Activated CD8-positive, alpha-beta T cell treated with anti-CD3 and anti-CD28 coated beads for 36 hours (primary cell): ENCODE results near the gene CCDC137. TPM values are rescaled to one million over a fixed set of nuclear protein-coding genes. Genes with fewer than 3 reads are reported as not detected.

Experiments
- ATAC-seq: fragments of 200-7000 bp; cut with Tn5 transposase; one replicate; pipeline ENCODE4 v1.10.0; 2021; ENCODE audit warnings: mild to moderate bottlenecking, moderate library complexity
- CTCF ChIA-PET: fragments of 350-600 bp; sonication (Branson Sonifier 250); formaldehyde crosslinking; loops from one replicate; lab custom pipeline; 2021; ENCODE audit warnings: antibody characterized with exemption; lab: Charles Lee
- POLR2A ChIA-PET: fragments of 350-600 bp; sonication (Branson Sonifier 250); formaldehyde crosslinking; loops from one replicate; lab custom pipeline; 2021; ENCODE audit warnings: antibody characterized with exemption; lab: Charles Lee
- DNase-seq: peaks from one replicate; pipeline ENCODE4 v3.0.0-alpha.2; 2020
- H3K27ac Mint-ChIP-seq: one replicate; pipeline ENCODE4 v1.8.0; 2021; ENCODE audit warnings: mild to moderate bottlenecking, mixed read lengths
- H3K27me3 Mint-ChIP-seq: one replicate; pipeline ENCODE4 v1.8.0; 2021; ENCODE audit warnings: mixed read lengths
- H3K36me3 Mint-ChIP-seq: one replicate; pipeline ENCODE4 v1.8.0; 2021; ENCODE audit warnings: low read depth, mixed read lengths
- H3K4me1 Mint-ChIP-seq: one replicate; pipeline ENCODE4 v1.8.0; 2021; ENCODE audit warnings: low read depth, mixed read lengths
- H3K4me3 Mint-ChIP-seq: one replicate; pipeline ENCODE4 v1.8.0; 2021; ENCODE audit warnings: mild to moderate bottlenecking, moderate library complexity, mixed read lengths
- H3K9me3 Mint-ChIP-seq: one replicate; pipeline ENCODE4 v1.8.0; 2021; ENCODE audit warnings: mixed read lengths
- intact Hi-C: fragments of 100-400 bp; cut with micrococcal nuclease; formaldehyde crosslinking; loops from one replicate; pipeline ENCODE4 v1.10.0; 2022
- total RNA-seq, 2 experiments: library from RNA; stranded (reverse); gene quantifications; one replicate each; pipeline ENCODE4 v1.2.3, GENCODE V29; 2021
- TF ChIP-seq, protein P1 (sequence below): fragments of 200-600 bp; IDR thresholded peaks from one replicate; pipeline ENCODE4 v1.8.0; 2022; ENCODE audit warnings: antibody characterized with exemption, mild to moderate bottlenecking

Gene CCDC137
- total RNA-seq, 2 experiments from 2014 or later = 34.1 to 37.2 TPM

DNA sequence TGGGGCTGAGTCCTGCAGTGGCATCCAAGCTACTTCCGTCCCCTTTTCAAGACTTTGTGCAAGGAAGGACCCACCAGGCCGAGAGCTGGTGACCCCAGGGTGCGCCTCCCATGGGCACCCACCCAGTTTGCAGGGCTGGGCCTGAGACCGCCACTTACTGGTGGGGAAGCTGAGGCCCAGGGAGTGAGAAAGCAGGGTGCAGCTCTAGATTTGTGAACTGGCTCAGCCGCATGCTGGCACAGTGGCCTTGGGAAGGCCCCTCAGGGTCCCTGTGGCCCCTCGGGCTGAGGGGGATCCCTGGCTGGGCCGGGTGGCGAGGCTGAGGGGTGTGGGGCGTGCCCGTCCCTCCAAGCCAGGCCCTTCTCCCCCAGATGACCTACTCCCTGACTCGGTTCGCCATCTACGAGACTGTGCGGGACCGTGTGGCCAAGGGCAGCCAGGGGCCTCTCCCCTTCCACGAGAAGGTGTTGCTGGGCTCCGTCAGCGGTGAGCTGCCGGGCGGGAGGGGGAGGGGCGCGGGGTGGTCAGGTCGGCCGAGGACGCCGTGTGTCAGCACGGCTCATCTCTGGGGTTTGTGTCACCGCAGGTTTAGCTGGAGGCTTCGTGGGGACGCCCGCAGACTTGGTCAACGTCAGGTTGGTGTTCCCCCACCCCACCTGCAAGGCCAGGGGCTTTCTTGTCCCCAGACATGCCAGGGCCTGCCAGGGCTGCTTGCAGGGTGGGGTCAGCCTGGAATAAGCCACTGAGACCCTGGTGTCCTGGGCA, 48.8 kb downstream of the CCDC137 start:
- Mint-ChIP-seq H3K4me1 (peaks cover 22% of the 10 kb centered on the region), H3K9me3 (no peaks in the 10 kb centered on the region), H3K27me3 (no peaks in the 10 kb centered on the region), H3K27ac (no peak overlapping the region), H3K36me3 (peaks cover 7% of the 10 kb centered on the region), H3K4me3 (no peak overlapping the region)
- CTCF ChIA-PET = interaction anchor here (1.3 kb wide), 1 partner anchor 10 kb away, joined by 3 read pairs; no protein-coding TSS in a partner anchor
- ATAC-seq (no peak), DNase-seq (no peak)
- POLR2A ChIA-PET = interaction anchor here (0.9 to 4.3 kb wide), 3 partner anchors 11 to 30 kb away, joined by 3 to 40 read pairs (median 4); partner anchors contain the start of gene MRPL12
- intact Hi-C loops = no loop called here
- TF ChIP-seq, protein P1, sequence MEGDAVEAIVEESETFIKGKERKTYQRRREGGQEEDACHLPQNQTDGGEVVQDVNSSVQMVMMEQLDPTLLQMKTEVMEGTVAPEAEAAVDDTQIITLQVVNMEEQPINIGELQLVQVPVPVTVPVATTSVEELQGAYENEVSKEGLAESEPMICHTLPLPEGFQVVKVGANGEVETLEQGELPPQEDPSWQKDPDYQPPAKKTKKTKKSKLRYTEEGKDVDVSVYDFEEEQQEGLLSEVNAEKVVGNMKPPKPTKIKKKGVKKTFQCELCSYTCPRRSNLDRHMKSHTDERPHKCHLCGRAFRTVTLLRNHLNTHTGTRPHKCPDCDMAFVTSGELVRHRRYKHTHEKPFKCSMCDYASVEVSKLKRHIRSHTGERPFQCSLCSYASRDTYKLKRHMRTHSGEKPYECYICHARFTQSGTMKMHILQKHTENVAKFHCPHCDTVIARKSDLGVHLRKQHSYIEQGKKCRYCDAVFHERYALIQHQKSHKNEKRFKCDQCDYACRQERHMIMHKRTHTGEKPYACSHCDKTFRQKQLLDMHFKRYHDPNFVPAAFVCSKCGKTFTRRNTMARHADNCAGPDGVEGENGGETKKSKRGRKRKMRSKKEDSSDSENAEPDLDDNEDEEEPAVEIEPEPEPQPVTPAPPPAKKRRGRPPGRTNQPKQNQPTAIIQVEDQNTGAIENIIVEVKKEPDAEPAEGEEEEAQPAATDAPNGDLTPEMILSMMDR = no peak

DNA sequence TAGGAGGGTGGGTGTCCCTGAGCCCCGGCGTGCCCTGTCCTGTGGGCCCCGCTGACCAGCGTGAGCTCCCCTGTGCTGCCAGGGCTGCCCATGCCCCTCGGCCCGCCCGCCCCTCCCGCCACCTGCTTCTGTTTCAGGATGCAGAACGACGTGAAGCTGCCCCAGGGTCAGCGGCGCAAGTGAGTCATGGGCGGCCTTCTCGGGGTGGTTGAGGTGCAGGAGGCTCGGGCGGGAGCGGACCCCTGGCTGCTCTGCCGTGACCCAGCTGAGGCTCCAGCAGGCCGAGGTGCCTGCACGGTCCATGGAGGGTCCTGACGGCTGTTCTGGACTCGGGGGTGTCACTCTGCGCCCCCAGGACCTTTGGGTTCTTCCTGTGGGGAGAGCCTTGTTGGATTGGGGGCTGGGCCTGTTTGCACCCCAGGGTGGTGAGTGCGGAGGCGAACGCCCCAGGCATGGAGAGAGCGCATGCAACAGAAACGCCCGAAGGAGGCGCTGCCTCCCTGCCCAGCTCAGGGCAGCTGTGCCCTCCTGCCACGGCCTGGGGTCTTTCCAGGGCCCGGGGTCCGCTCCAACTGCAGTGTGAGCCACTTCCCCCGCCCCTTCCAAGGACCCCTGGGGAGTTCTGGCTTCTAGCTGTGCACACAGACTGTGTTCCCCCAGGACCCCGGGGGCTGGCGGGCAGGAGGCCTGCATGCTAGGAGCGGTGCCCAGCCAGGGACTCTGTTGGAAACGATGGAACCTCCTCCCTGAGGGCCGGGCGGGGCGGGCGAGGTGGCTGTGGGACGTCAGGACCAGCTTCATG, 49.5 kb downstream of the CCDC137 start:
- CTCF ChIA-PET = interaction anchor here (1.3 kb wide), 1 partner anchor 9 kb away, joined by 3 read pairs; no protein-coding TSS in a partner anchor
- intact Hi-C loops = no loop called here
- no peak for DNase-seq

DNA sequence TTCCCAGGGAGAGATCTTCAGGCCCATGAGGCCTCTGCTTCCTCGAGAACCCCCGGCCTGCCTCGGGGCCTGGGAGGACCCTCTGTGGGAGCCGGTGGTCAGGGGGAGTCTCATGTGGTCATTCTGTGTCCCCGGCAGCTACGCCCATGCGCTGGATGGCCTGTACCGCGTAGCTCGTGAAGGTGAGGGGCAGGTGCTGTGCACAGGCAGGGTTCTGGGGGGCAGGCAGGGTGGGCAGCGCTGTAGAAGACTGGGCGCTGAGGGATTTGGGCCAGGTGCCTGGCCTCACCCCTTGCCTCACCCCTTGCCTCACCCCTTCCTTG, 50.1 kb downstream of the CCDC137 start:
- H3K9me3 Mint-ChIP-seq = no peaks in the 10 kb centered on the region
- H3K27ac Mint-ChIP-seq = no peak overlapping the region
- peaks cover 10% of the 10 kb centered on the region for H3K4me1 Mint-ChIP-seq
- intact Hi-C loops = no loop called here
- no peak for DNase-seq
- no peak for ATAC-seq
- POLR2A ChIA-PET = interaction anchor here (1.3 kb wide), 1 partner anchor 9 kb away, joined by 3 read pairs; no protein-coding TSS in a partner anchor
- CTCF ChIA-PET = interaction anchor here (1.3 kb wide), 1 partner anchor 9 kb away, joined by 3 read pairs; no protein-coding TSS in a partner anchor
- H3K4me3 Mint-ChIP-seq = no peak overlapping the region
- TF ChIP-seq, protein P1 = no peak
- peaks cover 7% of the 10 kb centered on the region for H3K36me3 Mint-ChIP-seq
- no peaks in the 10 kb centered on the region for H3K27me3 Mint-ChIP-seq

More for the DNA sequence above, 49.5 kb downstream of the CCDC137 start:
- Mint-ChIP-seq H3K27me3 (no peaks in the 10 kb centered on the region), H3K4me3 (no peak overlapping the region), H3K36me3 (peaks cover 7% of the 10 kb centered on the region), H3K4me1 (peaks cover 14% of the 10 kb centered on the region), H3K27ac (no peak overlapping the region), H3K9me3 (no peaks in the 10 kb centered on the region)
- POLR2A ChIA-PET = interaction anchor here (1.3 to 4.3 kb wide), 2 partner anchors 10 to 12 kb away, joined by 3 to 40 read pairs; partner anchors contain the start of gene MRPL12
- no peak for ATAC-seq
- TF ChIP-seq, protein P1 = no peak

DNA sequence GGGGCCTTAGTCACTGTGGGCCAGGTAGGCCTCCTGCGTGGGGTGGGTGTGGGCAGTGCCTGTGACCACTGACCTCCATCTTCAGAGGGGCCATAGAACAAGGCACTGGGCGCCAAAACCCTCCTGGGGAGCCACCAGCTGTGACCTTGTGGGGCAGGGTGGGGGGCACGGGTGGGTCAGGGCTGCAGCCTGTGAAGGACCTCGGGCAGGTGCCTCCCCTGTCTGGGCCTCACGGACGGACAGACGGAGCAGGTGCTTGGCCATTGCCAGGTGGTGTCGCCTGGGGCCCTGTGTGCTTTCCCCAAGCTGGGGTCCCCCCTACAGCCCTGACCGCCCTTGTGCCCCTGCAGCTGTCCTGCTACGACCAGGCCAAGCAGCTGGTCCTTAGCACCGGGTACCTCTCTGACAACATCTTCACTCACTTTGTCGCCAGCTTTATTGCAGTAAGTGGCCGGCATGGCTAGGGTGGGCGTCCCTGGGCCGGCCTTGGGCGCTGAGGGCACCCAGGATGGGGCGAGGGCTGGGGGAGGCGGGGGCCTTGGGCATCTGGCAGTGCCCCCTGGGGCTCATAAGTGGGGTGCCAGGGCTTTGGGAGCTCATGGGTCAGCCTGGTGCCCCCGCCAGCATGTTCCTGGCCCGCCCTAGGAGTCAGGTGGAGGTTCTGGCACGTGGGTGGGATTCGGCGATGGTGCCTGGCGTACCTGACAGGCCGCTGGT, 50.7 kb downstream of the CCDC137 start:
- Mint-ChIP-seq H3K4me1 (peaks cover 10% of the 10 kb centered on the region), H3K4me3 (no peak overlapping the region), H3K27ac (no peak overlapping the region), H3K36me3 (peaks cover 7% of the 10 kb centered on the region), H3K27me3 (no peaks in the 10 kb centered on the region), H3K9me3 (no peaks in the 10 kb centered on the region)
- CTCF ChIA-PET = no interaction called here
- POLR2A ChIA-PET = no interaction called here
- TF ChIP-seq, protein P1 = no peak
- DNase-seq (no peak), ATAC-seq (no peak)
- intact Hi-C loops = no loop called here
